D341Med (cell line): ENCODE results near the gene FLNB.
"Not testable (repeated sequence)": the region's sequence is repeated elsewhere in the genome, so short reads cannot be mapped to it uniquely, and the experiment has no call there.

ENCODE experiments used
- DNase-seq: peaks from one replicate; pipeline ENCODE4 v3.0.0; 2012; ENCODE audit warnings: low spot score

Gene FLNB

DNA sequence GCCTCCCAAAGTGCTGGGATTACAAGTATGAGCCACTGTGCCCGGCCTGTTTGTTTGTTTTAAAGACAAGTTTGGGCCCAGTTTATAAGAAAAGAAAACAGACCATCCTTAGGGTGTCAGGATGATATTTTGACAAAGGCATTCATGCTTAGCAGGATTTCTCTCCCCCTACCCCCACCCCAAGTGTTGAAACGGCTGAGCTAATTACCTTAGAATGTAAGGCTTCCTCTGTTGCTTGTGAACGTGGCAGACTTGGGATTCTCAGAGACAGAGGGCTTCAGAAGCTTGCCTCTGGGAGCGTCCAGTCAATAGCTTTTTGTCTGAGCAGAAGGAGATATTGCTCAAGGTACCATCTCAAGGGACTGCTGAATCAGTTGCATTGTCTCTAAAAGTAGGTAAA, 24.0 kb downstream of the FLNB start:
- DNase-seq = no peak

DNA sequence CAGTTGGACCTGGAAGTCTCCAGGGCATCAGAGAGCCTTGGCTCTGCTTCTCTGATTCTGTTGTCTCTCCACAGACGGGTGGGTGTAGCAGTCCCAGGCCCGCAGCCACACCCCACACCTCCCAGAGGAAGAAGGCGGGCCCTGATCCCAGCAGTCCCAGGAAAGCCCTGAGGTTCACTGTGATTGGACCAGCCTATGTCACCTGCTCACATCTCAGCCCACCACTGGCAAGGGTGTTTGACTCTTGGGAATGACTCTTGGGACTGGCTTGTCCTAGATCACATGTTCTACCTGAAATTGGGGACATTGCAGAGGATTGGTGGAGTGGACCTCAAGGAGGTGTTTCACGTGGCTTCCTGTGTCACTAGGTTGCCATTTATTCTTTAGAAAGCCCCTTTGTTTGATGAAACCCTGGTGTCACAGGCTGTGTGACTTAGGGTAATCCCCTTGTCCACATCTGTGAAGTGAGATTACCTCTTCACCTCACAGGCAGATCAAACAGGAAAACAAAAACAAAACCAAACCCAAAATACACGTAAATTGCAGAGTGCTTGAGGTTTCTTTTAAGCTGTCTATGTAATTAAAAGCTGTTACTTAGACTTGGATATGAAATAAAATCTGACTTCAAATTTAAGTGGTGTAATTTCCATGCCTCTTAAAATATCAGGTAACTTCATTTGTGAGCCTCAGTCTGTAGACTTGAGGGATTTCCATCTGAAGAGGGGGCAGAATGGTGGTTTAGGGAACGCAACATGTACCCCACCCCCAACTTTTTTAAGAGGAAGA, 26.7 kb downstream of the FLNB start:
- DNase-seq = no peak

DNA sequence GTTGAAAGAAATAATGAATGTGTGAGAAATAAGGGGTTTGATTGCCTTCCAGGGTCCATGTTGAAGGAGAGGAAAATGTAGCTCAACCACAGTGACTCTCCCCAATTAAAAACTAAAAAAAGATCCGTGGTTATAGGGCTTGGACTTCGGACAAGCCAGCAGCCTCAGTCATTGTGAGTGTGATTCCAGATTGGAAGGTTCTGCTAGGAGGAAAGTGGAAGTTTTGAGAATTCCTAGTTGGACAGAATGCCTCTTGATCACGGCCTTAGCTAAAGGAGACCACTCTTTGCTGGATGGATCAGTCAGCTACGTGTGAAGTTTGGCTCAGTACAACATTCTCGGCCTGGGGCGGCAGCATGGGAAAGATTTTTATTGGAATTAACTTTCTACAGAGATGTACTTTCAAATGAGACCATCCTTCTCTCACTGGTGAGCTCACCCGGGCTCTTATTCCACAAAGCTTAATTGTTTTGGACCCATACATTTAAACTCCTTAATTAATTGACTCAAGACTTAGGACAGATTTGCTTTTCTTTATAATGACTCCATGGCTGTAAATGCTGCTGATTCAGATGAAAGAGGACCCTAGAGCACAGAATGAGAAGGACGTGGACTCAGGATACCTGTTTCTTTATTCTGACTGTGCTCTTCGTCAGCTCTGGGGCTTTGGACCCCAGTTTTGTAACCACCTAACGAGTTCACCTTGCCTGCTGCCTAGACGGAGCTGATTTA, 27.5 kb downstream of the FLNB start:
- no peak for DNase-seq

DNA sequence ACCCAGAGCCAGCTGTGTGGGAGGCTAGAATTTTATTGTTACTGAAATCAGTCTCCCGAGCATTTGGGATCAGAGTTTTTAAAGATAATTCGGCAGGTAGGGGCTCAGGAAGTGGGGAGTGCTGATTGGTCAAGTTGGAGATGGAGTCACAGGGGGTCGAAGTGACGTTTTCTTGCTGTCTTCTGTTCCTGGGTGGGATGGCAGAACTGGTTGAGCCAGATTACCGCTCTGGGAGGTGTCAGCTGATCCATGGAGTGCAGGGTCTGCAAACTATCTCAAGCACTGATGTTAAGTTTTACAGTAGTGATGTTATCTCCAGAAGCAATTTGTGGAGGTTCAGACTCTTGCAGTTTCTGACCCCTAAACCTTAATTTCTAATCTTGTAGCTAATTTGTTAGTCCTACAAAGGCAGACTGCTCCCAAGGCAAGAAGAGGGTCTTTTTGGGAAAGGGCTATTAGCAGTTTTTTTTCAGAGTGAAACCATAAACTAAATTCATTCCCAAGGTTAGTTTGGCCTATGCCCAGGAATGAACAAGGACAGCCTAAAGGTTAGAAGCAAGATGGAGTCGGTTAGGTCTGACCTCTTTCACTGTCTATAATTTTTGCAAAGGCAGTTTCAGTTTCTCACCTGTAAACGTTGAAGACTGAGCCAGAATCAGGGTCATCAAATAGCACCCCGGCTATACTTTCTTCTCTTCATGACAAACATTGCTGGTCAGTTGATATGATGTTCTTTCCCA, 28.2 kb downstream of the FLNB start:
- no peak for DNase-seq

DNA sequence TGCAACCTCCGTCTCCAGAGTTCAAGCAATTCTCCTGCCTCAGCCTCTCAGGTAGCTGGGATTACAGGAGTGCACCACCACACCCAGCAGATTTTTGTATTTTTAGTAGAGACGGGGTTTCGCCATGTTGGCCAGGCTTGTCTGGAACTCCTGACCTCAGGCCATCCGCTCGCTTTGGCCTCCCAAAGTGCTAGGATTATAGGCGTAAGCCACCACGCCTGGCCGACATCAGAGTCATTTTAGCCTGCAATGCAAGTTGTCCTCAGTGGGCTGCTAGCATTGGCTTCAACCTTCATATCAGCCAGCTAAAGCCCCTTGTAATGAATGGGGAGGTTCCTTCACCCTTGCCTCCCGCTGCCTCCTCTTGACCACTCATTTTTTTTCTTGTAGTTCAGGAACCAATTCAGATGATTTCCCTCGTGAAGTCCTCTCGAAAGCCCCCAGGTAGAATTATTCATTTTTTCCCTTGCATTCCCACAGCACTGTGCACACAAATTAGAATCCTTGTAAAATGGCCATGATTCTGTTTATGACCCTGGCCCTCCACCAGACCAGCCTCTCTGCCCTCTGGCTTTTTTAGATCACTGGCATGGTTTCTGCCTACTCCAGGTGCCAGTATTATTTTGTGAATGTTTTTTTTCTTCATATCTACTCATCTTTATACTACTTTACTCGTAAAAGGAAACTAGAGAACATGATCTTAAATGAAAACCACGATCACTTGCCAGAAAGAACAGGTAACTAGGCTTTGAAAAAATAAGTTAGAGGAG, 29.1 kb downstream of the FLNB start:
- no peak for DNase-seq

DNA sequence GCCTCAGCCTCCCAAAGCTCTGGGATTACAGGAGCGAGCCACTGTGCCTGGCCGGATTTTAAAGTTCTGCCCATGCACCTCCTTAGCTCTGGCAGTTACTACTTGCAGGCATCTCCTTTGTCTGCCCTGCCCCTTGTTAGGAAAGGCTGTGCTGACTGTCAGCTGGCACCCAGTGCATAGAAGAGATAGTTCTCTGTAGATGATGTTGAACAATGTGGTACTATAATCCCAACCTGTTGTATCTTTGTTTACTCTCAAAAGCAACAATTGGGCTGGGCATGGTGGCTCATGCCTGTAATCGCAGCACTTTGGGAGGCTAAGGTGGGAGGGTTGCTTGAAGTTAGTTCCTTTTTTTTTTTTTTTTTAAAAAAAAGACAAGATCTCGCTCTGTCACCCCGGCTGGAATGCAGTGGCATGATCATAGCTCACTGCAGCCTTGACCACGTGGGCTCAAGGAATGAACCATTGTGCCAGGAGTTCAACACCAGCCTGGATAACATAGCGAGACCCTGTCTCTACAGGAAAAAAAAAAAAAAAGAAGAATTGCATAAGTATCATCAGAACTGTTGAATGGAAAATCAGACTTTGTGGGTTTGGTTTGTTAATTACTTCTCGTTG, 30.6 kb downstream of the FLNB start:
- DNase-seq = no peak

DNA sequence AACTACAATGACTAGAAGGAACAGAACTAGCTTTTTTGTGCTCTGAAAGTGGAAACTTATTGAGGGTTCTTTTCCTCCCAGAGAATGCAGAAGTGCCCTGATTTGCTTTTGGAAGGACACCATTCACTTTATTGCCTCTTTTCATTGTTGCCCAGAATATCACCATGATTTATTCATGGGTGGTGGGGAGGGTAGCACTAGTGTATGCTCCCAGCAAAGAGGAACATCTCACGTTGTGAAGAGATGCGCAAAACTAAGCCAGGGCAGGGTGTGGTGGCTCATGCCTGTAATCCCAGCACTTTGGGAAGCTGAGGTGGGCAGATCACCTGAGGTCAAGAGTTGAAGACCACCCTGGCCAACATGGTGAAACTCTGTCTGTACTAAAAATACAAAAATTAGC, 31.4 kb downstream of the FLNB start:
- DNase-seq = no peak

DNA sequence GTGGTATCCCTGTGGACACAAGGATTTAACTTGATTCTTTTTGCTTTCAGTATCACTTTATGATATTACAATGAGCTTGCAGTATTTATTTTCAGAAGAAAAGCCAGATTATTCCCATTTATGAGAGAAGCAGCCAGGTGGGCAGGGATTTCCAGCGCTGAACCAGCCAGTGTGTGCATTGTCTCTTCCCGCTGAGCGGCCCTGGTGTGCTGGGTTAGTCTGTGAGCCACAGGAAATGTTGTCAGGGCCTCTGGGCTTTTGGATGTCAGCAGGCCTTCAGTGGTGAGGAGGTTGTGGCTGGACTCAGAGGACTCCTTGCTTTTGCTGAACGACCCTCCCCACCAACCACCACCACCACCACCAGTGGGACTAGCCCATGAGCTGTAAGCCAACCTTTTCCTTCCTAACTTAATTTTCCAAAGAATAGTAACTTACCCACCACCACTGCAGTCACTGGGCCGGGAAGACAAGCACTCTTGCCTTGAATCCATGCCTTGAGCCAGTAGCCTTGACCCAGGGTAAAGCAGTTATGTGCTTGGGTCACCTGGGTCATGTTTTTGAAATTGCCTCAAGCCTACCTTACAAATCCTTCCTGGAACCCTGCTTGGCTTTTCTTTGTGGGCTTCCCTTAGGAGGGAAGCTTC, 33.1 kb downstream of the FLNB start:
- no peak for DNase-seq

DNA sequence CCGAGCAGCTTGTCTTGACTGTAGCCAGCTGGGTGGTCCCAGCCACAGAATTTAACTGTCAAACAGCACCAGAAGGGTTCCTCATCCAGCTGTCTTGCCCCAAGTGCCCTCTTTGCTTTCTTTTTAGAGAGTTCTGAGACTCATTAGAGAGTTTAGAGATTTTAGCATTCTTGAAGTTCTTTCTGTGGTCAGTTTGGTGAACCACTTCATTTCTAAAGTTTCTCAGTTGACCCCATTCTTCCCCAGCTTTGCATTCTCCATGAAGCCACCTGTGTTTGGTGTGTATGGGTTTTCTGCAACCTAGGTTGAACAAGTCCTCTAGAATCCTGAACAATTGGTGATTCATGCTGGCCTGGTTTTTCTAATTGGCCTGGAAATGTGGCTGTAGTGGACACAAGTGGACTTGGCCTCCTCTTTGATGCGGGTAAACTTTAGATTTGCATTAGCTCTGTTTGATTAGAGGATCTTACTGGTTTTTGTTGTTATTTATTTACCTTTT, 33.7 kb downstream of the FLNB start:
- DNase-seq = no peak

DNA sequence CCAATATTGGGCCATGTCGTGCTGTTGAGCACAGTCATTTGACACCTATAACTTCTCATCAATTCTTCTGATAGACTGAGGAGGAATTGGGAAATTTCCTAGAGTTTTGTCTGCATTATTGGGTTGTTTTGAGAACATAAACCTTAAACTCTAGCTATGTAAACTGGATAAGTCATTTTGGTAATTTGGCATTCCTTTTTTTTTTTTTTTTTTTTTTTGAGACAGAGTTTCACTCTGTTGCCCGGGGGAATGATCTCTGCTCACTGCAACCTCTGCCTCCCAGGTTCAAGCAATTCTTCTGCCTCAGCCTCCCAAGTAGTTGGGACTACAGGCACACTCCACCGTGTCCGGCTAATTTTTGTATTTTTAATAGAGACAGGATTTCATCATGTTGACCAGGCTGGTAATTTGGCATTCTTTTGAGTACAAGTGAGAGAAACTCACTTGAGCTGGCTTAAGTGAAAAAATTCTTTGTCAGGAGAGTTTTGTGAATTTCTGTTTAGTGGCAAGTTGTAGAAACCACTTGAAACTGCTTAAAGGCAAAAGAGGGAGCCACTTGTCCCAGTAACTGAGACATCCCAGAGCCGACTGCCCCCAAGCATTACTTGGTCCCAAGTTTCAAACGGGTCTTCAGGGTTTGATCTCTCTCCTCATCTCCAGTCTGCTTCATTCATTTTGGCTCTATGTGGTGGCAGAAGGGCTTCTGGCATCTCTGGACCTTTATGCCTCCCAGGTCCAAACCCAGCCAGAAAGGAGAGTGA, 34.9 kb downstream of the FLNB start:
- DNase-seq = no peak

DNA sequence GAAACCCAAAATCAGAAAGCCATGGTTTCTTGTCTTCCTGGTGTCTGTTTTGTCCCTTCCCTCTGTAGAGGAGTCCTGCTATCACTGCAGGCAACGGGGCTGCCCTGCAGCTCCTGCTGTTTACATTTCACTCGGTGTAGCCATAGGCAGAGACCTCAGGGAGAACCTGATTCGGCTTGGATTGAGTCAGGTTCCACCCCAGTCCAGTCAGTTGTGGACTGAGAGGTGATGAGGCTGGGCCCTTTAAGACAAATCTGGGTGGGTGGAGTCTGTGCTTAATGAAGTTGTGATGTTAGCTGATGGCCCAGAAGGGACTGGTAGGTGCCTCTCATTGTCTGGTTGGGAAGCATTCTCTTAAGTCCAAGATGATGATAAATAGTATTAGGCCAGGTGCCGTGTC, 35.7 kb downstream of the FLNB start:
- no peak for DNase-seq

DNA sequence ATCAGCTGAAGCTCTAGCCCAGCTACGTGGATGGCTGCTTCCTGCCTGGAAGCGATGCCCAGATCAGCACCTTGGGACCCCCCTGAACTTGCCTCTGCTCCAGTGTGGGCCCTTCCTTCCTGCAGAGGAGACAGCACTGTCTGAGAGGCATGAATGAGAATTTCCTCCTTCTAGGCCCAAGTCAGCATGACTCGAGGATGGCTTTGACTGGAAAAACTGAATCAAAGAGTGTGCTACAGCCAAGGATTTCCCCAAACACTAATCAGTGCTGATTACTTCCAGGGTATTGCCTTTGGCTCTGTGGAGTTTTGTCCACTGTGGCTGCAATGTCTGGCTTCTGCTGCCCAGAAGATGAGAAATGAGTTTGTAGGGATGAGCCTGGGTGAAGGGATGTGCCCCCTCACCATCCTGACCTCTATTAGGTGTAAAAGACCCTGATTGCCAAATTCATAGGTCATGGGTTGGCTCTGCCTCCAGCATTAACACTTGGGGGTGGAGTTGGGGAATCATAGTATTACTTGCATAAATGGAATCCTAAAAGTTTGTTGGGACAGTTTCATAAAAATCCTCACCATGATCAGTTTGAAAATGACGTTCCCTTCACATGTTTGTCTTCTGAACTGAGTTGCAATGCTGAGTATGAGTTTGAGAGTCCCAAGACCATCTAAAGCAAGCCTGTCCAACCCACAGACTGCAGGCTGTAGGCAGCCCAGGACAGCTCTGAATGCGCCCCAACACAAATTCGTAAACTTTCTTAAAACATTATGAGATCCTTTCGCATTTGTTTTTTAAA, 36.7 kb downstream of the FLNB start:
- no peak for DNase-seq

DNA sequence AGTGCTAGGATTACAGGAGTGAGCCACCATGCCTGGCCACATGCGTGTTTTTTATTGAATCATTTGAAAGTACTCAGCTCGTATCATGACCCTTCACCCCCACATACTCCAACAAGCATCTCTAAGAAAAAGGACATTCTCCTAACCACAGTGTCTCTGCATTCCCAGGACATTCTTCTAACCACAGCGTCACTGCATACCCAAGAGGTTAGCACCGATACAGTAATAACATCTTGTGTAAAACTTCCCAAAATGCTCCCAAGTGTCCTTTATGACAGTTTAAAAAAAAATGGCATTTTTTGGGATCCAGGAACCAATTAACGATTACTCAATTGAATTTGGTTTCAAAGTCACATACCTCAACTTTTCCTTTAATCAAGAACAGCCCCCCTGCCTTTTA, 39.6 kb downstream of the FLNB start:
- no peak for DNase-seq

DNA sequence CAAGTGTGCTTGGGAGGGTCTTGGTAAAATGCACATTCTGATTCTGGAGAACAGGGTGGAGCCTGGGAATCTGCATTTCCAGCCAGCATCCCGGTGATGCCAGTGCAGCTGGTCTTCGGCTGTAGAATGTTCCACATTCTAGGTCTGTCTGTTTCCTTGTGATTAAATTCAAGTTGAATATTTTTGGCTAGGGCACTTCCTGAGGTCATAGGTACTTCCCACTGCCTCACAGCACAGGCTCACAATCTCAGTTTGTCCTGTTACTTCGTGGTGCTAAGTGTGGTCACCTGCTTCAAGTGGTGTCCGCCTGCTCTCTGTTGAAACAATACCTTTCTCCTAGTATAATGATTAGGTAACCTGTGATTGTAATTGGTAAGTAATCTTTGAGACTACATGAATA, 40.1 kb downstream of the FLNB start:
- no peak for DNase-seq

DNA sequence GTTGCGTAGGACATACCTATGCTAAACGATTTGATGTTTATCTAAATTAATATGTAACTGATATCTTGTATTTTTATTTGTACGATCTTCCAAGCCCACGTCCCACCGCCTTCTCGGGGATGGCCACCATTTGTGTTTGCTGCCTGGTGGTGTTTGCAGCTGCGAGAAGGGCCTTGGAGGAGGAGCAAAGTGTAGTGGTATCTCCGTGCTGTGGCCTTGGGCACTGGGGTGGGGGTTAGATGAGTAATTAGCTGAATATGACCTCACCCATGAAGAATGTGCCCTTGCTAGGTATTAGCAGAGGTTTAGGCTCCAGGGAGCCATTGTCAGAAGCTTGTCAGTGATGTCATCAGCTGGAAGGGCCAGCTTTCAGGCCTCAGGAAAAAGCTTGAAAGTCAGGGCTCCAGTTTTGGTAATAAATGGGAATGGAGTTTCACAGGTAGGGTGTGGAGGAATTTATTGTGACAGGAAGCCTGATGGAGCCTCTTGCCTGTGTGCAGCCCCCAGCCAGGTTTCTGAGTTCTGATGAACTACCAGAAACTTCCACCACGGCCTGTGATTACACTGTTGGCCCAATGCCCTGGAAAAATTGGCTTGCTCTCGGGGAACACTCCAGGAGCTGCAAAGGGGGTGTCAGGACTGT, 41.0 kb downstream of the FLNB start:
- no peak for DNase-seq

DNA sequence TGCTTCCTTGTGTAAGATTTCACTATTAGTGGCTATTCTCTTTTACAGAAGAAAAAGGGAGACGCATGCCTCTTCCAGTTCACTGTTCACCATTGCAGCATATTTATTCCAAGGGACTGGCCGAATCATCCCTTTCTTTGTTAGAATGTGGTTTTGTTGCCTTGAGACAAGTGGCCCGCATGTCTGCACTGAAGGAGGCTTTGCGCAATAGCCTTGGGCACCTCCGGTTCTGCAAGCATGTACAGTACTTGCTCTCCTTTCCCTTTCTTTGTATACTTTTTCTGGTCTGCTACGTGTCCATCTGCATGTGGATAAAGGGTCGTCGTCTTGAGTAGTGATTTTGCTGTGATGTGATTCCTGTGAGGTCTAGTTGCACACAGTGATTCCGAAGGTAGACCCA, 43.0 kb downstream of the FLNB start:
- DNase-seq = no peak

DNA sequence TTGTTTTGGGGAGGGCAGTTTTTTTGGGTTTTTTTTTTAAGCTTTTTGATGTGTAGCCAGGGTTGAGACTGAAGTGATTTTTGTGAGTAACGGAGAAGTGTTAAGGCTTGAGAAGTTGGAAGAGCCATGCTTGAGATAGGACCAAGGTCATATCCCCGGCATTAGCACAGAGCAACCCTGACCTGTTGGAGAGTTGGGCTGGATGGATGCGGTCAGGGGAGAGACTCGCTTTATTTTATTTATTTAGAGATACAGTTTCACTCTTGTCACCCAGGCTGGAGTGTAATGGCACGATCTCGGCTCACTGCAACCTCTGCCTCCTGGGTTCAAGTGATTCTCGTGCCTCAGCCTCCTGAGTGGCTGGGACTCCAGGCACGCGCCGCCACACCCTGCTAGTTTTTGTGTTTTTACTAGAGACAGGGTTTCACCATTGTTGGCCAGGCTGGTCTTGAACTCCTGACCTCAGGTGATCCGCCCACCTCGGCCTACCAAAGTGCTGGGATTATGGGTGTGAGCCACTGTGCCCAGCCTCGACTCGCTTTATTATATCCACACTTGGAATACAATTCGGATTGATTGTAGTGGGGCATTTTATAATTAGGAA, 43.5 kb downstream of the FLNB start:
- DNase-seq = not testable (repeated sequence)
